ENCODE data around the gene ZNF827.

DNA sequence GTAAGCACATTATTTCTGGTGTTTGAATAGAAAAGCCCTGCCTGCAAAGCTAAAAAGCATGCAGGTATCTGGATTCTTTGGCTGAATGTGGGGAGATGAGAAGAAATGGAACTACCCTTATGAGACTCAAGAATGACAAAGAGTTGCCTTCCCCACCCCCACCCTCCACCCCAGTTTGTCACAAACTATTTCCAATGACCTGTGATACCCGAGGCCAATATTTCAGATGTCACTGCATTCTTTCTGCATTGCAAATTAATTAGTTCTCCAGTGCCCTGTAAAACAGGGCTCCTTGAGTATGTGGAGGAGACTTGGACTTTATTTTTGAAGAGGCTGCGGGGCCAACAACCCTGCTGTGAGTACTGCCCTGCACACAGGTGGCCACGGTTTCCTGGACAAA lies 116.4 kb downstream of the ZNF827 start:
- TF ChIP-seq, protein P1, sequence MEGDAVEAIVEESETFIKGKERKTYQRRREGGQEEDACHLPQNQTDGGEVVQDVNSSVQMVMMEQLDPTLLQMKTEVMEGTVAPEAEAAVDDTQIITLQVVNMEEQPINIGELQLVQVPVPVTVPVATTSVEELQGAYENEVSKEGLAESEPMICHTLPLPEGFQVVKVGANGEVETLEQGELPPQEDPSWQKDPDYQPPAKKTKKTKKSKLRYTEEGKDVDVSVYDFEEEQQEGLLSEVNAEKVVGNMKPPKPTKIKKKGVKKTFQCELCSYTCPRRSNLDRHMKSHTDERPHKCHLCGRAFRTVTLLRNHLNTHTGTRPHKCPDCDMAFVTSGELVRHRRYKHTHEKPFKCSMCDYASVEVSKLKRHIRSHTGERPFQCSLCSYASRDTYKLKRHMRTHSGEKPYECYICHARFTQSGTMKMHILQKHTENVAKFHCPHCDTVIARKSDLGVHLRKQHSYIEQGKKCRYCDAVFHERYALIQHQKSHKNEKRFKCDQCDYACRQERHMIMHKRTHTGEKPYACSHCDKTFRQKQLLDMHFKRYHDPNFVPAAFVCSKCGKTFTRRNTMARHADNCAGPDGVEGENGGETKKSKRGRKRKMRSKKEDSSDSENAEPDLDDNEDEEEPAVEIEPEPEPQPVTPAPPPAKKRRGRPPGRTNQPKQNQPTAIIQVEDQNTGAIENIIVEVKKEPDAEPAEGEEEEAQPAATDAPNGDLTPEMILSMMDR (IDR thresholded peaks at IDR 0.05), result no peak
- no peak for TF ChIP-seq POLR2A (IDR thresholded peaks at IDR 0.05)
